SKM-1 treated with dmso at 0.1 percent for 144 hours (cell line): ENCODE data around the gene MS4A18.

Experiments
- DNase-seq: peaks from one replicate; lab custom pipeline; 2025; ENCODE audit not compliant: unreplicated experiment; lab: John Stamatoyannopoulos, UW

Gene MS4A18

GRCh38 chr11:60785806-60786361 lies 61.4 kb downstream of the MS4A18 start:
- DNase-seq: no peak

DNA sequence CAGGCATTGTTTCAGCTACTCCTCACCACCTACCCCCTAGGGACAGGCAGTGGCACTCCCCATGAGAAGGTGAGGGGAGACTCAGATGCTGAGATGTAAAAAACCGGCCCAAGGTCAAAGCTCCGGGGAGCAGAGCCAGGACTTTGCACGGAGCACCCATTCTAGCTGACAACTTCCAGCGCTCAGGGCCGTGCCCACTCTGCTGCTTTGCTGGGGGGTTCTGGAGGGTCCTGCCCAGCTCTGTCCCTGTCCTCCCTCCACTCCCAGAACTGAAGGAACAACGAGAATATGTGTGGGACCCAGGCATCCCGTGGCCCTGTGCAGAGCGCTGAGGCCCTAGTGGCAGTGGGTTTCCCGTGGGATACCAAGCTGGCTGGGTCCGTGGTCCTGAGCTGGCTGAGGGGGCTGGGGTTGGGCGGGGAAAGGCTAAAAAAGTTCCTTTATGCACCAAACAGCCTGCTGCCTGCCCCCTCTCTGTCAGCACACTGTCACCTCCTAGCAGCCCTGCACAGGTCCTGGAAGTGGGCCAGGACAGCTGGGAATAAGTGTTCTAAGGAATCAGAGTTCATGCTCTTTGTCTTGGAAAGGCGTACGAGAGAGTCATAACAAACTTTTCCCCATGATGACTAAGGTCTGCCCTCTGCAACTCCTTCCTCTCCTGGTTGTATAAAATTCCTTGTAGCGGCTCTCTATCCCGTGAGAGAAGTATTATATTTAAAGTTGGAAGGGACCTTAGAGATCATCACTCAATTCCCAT lies 62.5 kb downstream of the MS4A18 start:
- no peak for DNase-seq

DNA sequence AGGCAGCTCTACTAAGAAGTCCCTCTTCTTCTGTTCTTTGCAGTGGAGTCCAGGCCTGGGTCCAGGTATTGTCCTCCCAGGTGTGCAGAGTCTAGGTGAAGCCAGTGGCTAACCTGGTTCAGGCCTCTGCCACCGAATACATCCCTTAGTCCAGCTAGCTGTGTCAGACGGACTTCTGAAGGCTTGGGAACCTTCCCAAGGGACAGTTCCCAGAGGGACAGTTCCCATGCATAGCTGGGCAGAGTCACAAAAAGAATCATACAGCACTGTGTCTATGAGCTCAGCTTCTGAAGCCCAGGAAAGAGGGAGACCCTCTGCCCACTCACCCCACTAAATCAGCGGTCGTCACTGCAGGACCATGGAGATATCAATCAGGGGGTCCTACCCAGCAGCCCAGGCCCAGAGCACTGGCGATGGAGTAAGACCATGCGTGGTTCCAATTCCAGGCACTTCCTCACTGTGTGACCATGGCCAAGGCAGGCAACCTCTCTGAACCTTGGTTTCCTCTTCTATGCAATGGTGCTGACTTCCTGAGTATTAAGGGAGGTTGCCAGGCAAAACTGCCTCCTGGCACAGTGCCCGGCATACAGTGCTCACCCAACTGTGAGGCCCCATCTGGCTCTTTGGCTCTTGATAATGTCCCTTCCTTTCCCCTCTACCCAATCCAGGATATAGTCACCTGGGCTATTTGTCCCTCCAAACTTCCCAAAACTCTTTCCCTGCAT lies 64.0 kb downstream of the MS4A18 start:
- DNase-seq: no peak

- DNase-seq: no peak
Observed at GRCh38 chr11:60790726-60791125, 66.2 kb downstream of the MS4A18 start.

GRCh38 chr11:60791153-60791933 lies 66.8 kb downstream of the MS4A18 start:
- DNase-seq: no peak

GRCh38 chr11:60792521-60792920 lies 68.0 kb downstream of the MS4A18 start:
- DNase-seq: no peak
